ENCODE data around the gene NPAS3. TPM values are rescaled to one million over a fixed set of nuclear protein-coding genes. Genes with fewer than 3 reads are reported as not detected.

The NPAS3 gene
- total RNA-seq, 2 donors from 2014 or later, result 2.4 TPM

DNA sequence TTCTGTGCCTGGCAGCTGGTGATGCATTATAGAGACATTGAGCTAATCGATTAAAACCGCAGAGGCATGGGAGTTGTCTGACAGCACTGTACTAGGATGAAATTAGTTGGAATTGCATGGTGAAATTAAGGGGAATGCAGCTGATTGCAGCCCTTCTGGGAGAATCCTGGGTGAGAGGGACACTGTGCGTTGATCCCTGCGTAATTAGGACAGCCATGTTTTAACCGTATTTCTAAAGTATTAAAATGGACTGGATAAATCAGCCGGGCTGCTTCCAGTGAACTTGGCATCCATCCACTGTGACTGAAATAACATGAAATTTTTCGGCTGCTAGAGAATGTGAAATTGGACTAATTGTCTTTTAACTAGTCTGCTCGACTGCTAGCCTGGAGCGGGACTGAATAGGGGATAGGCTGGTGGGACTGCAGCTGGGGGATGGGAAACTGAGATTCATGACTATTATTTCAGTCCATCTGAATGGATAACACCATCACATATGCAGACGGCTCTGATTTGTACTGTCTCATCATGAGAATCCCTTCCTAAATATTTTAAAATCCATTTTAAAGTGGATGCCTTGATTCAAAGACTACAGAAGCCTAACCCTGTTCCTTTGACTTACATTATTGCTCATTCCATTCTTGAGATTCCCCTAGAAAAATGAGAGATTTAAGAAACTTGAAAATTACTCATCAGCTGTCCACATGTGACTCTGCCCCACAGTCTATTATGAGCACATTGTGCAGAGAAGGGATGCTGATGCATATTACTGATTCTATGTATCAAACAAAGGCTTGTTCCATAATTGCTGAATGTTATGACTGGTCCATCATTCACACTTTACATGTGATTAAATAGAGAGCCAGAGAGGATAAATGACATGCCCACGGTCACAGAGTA lies 343.9 kb downstream of the NPAS3 start:
- intact Hi-C loops (cut with DNase I), result no loop called here
- ATAC-seq (no peak), DNase-seq (no peak)

DNA sequence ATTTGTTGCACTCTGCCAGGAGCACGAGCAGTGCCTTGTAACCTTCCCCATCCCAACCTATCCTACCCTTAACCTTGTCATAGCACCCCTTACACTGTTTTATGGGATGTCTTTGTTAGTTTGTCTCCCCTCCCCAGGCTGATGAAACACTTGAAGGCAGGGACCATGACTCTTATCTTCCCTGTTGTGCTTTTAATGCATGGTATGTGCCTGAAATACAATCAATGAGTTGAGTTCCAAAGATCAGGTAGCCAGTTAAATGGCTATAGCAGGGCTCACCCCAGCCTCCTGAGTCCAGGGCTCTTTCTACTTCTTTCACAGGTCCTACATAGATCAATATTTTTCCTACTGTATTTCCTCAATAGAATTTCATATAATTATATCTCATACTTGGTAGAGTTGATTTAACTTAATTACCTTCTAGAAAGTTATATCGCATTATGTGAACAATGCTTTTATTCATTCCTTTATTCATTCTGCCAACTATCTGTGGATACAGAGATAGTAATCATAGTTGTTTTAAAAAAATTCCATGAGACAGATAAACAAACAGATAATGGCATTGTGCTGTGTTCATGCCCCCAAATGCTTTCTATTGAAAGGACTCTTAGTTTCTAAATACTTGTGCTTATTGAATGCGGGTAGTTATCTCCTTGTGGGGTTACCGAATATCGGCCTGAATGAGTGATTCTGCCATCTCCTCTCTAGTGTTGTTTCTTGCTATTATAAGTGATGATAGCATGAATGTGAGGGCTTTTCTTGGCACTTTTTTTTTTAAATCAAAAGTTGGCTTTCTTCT lies 347.4 kb downstream of the NPAS3 start:
- no peak for DNase-seq
- no peak for ATAC-seq
- intact Hi-C loops (cut with DNase I), result no loop called here

DNA sequence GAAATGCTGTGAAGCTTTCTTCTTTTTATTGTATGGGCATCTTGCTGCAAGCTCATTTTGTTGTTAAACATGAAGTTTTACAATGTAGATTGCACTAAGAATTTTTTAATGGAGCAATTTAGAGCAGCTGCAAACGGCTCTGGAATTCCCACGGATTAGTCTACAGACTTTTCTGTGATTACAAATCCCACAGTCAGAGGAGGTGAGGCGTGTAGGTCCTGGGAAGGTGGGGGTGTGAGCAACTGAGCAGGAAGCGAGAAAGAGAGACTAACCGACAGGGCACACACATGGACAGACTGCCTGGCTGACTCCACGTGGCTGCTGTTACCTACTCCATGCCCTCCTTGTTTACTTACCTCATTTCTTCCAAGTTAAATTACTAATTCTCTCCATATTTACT lies 348.5 kb downstream of the NPAS3 start:
- DNase-seq (no peak), ATAC-seq (no peak)
- intact Hi-C loops (cut with DNase I), result no loop called here

DNA sequence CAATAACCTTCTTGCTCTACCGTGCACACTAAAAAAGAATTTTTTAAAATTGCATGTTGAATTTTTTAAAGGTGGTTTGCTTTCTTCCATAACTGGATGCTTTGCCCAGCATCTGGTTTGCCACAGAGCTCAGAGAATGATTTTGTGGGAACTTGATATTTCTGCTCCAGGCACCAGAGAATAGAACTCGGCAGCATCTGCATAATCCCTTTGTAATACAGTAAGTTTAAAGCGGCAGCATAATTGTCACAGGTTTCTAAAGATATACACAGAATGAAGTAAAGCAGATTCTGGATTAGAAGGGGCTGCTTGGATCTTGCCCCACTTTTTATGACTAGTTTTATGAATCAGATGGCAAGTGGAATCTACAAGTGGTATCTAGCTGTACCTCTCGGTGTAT lies 352.0 kb downstream of the NPAS3 start:
- DNase-seq (no peak), ATAC-seq (no peak)
- intact Hi-C loops (cut with DNase I), result no loop called here

DNA sequence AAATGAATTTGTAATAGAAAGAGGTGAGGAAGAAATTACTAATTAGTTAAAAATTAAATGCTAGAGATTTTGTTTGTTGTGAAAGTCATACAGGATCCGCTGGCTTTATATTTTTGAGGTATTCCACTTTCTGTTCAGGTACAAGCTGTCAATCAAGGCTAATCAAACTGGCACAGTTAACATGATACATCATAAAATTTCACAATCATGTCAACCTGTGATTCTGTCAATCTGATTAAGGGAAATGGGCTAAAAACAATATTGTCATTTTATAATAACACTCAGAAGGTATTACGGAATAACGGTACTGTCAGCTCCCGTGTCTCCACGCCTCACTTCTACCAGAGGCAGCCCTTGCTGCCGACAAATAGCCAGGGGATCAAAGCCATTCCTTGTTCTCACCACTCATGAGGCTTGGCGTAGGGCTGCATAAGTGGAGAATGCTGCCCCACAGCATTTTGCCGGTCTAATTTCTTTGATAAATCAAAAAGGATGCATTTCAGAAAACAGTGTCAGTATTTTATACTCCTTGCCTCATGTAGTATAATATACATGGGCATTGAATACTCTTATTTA lies 352.9 kb downstream of the NPAS3 start:
- intact Hi-C loops (cut with DNase I), result no loop called here
- ATAC-seq (no peak), DNase-seq (no peak)

DNA sequence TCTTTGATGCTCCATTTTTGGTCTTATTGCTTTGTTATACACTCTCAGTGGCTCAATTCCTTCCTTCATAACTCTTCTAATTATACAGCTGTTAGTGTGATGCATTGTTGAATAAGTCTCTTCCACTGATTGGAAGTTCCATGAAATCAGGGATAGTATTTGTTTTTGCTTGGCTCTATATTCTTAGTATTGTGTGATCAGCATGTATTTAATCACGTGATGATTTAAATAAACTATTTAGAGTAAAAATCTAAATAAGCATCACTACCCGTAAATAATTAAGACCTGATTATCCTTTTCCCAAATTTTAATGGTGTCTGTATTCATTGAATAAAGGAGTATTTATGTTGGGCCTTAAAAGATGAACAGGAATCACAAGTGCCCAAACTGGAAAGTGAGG lies 355.7 kb downstream of the NPAS3 start:
- DNase-seq, result no peak
- no peak for ATAC-seq
- intact Hi-C loops (cut with DNase I), result no loop called here

DNA sequence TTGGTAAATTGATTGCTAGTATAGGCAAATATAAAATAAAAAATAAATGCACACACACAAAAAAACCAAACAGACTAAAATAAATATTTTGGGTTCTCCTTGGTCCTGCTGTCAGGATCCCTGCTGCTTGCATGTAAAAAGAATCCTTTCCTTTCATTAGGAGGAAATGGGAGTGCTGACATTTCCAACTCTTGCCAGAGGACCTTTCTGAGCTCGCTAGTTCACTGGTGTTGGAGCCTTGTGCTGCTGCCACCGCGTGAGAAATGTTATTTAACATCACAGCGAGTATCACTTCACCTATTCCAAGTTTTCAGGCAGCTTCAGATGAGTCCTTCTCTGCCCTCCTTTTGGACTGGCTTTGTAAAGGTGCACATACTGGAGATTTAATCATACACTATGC lies 358.9 kb downstream of the NPAS3 start:
- ATAC-seq (no peak), DNase-seq (no peak)
- intact Hi-C loops (cut with DNase I), result no loop called here

DNA sequence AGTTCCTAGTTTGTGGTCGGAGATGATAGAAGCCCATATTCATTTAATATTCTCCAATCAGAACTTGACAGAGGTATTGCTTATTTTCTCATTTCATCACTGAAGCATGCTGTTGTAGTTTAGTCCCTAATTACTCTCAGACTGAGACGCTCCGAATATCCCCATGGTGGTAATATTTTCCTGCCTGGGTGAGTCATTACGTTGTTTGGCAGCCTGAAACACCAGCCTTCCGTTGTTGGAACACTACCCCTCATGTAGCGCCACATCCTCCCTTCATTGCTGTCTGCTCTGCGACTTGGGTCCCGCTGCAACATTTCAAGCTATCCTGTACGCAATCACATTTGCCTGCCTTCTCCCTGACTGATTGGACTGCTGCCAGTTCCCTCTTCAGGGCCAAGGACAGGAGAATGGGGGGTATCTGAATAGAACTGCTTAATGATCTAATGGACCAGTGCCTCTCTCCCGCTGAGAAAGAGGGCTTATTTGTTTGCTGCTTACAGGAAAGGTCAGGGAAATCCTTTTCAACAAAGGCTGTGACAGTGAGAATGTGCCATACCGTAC lies 369.1 kb downstream of the NPAS3 start:
- intact Hi-C loops (cut with DNase I), result no loop called here
- ATAC-seq (peak in 1 of 2 donors; percentile 95), DNase-seq (peak; percentile 42)

DNA sequence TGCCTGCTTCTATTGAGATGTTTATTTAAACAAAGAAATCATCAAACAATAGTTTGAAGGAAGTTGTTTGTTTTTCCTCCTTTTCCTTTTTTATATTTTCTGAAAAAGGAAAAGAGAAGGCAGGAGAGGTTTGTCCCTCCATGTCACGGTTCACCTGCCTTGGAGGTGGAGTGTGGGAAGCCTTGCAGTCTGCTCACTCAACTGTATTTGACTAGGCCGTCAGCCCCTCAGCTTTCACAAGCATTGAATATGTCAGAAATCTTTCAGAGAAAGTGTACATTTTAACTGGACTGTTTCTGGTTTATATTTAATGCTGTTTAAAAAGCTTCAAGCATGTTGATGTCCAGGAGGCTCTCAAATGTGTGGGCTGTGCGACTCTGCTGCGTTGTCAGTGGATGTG lies 370.4 kb downstream of the NPAS3 start:
- DNase-seq, result no peak
- ATAC-seq, result no peak
- intact Hi-C loops (cut with DNase I), result no loop called here

DNA sequence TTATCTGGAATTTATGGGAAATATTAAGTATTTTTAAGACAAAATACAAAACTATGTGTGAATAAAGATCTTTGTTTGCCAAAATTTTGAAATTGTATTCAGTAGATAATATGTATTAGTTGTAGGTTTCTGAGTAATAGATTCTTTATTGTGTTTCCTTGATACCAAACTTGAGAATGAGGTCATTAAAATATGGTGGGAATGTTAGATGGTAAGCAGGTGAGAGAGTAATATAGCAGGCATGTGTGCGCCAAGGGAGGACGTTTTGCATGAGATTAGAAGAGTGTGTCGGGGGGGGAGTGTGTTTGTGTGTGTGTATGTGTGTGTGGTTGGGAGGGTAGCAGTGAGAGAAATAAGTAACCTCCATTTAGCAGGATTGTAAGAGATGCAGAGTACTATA lies 376.5 kb downstream of the NPAS3 start:
- no peak for DNase-seq
- ATAC-seq, result no peak
- intact Hi-C loops (cut with DNase I), result no loop called here

DNA sequence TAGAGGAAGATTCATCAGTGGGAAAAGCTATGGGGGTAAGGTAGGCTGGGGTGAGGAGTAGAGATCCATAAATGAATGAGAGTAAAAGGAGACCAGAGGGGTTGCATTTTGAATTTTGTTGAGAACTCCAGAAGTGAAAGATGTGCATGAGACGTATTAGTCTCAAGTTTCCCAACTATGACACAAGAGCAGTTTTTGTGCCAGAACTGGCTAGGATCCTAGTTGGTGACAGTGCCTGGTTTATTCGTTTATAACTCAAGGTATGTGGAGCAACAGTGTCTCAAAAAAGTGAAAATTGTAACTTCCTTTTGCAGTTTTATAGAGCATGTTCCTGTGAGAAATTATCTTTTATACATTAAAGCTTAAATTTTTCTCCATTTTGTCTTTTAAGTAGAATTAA lies 377.0 kb downstream of the NPAS3 start:
- ATAC-seq (peak in 1 of 2 donors; percentile 57), DNase-seq (no peak)
- intact Hi-C loops (cut with DNase I), result no loop called here

DNA sequence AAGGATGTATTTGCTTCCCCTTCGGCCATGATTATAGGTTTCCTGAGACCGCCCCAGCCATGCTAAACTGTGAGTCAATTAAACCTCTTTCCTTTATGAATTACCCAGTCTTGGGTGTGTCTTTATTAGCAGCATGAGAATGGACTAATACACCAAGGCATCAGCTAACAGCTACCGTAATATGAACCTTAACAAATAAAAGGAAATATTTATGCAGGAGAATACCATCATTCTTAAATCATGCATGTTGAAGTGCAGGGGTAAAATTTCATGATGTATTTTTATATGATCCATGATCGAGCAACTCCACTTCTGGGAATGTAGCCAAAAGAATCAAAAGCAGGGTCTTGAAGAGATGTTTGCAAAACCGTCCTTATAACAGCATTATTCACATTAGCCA lies 379.0 kb downstream of the NPAS3 start:
- ATAC-seq (no peak), DNase-seq (no peak)
- intact Hi-C loops (cut with DNase I), result no loop called here

DNA sequence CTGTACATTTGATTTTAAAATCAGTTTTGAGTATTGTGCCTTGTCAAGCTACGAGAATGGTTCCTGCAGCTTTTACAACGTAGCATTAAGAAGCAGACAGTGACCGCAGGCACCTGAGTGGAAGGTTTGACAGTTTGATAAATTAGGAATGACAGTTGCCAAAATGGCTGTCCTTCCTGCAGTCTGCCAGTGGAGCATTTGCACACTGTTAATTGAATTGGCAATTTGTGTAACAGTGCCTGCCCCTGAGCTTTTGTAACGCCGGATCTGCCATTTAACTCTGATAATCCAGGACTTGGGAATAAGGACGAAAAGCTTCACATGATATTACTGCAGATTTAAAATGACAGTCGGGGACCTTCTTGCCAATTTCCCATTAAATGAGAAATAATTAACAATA lies 385.3 kb downstream of the NPAS3 start:
- intact Hi-C loops (cut with DNase I), result no loop called here
- ATAC-seq, result no peak
- no peak for DNase-seq

DNA sequence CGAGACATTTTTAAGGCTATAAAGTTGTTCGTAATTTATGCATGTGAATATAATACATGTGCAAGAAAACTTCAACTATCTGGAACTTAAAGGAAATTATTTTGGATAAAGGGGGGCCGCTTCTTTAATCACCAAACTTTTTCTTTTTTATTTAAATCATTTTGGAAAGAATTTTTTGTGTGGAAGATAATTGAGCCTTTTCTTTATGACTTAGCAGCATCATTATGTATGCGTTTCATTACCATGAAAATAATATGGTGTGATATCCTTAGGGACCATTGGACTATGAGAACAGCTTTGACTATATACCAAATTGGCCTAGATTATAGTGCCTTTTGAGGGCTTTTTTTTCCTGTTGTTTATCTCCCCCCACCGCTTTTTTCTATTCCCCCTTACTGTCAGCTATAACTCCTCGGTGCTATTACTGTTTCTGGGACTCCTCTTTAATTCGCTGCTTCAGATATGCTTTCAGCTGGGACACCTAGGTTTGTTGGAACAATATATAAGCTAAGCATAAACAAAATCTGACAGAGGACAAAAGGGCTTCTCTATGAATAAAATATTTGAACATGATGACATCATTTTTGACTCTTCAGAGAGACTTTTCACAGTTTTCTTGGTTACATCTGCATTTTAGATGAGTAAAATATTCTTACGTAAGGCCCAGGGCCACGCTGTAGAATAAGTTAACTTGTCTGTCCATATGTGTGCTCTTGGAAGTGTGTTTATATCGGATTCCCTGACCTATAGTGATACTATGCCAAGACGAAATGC lies 392.7 kb downstream of the NPAS3 start:
- ATAC-seq (no peak), DNase-seq (no peak)
- intact Hi-C loops (cut with DNase I), result no loop called here

DNA sequence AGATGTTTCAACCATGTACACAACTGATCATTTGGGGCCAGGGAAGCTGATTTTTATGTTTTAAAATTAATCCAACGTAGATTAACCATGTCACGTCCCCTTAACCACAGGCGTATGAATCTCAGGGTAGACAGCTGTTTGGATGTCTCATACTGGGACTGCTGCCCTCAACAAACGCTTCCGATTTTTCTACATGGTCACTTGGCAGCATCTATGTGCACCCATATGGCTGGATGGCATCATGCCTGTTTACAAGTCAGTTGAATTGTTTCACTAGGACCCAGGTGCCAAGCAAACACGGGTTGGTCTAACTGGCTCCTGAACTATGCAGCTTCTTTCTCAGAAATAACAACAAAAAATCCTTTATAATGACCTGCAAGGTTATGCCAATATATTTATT lies 393.8 kb downstream of the NPAS3 start:
- intact Hi-C loops (cut with DNase I), result no loop called here
- DNase-seq, result no peak
- ATAC-seq, result no peak

DNA sequence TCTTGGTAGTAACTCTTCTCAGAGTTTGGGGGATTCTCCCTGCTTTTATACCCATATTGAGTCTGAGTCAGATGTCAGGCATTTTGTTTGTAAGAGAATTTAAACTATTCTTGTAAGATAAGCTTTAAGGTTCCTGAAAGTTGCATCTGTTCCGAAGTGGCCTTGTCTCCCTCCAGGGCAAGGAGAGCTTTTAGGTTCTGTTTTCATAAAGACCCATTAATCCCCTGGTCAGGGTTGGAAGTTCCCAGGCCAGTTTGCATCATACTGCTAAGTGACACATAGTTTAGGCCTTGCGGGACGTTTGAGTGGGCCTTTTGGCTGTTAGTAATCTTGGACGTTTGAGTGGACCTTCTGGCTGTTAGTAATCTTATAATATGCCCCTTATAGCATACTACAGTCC lies 396.7 kb downstream of the NPAS3 start:
- intact Hi-C loops (cut with DNase I), result no loop called here
- DNase-seq (no peak), ATAC-seq (no peak)

DNA sequence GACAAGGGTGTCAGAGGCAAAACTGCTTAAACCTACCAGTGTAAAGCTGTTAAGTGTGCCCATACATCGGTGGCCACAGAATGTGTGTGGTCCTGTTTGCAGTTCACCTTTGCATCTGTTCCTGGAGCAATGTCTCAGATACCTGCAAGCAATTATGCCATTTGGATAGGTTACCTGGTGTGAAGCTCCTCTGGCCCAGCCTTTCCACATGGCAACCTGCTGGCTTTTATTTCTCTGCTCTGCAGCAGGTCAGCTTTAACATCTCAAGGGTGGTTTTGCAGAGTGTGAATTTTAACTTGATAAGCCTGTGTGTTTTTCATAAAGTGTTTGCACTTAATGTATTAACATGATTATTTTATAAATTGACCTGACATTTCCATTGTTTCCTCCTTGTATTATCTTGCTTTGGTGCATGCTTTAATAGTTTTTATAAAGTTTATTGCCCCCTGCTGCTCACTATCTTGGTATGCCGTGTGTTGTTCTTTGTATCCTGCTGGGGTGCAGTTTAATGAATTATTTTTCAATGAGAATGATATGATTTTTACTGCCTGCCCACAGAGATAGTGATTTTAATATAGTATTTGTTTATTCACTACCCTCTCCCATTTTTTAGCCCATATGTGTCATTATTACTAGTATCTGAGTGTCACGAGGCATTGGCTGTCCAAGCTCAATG lies 403.8 kb downstream of the NPAS3 start:
- intact Hi-C loops (cut with DNase I), result no loop called here
- DNase-seq (no peak), ATAC-seq (no peak)

DNA sequence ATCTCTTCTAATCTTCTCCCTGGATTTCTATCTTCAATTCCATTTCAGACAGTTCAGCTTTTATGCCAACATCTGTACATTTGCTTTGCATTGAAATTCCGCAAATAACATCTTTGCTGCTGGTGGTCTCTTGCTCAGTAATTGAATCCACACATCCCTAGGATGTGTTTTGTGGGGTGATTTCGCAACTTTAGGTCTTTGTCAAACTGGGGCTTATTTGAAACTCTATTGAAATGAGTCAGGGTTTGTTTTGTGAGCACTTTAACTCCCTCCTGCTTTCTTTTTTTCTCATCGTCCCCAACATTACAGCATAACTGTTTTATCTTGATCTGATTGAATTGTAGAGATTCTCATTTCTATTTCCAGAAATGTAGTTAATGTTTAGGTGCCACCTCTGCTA lies 404.3 kb downstream of the NPAS3 start:
- intact Hi-C loops (cut with DNase I), result no loop called here
- ATAC-seq (no peak), DNase-seq (no peak)

DNA sequence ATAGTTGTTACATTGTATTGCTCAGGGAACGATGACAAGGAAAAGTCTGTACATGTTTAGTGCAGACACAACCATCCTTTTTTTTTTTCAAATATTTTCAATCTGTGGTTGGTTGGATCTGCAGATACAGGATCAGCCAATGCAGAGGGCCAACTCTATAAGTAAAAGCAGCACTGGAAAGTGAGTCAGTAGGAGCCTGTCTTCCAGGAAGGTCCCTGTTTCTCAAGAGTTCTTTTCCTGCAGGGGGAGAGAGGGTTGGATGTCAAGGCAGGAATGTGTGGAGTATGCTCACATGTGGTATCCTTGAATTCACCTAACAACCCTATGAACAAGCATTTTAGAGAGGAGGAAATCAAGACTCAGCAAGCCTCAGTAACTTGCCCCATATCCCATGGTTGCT lies 409.1 kb downstream of the NPAS3 start:
- no peak for ATAC-seq
- intact Hi-C loops (cut with DNase I), result no loop called here
- DNase-seq, result no peak

Data from left cardiac atrium (tissue), 4 donors.